ENCODE results near the gene ZC3H11A. TPM values are rescaled to one million over a fixed set of nuclear protein-coding genes. Genes with fewer than 3 reads are reported as not detected.
"Not testable (repeated sequence)": the region's sequence is repeated elsewhere in the genome, so short reads cannot be mapped to it uniquely, and the experiment has no call there.

The ZC3H11A gene
- total RNA-seq, 4 donors from 2014 or later, result 99.8 to 153 (median 110) TPM

- H3K36me3 ChIP-seq, result peaks cover 83% of the 10 kb centered on the region
- no peak overlapping the region for H3K27ac ChIP-seq
- H3K27me3 ChIP-seq, result no peaks in the 10 kb centered on the region
- 90% methylated on average over 5 of the region's 5 CpGs for WGBS
- no peaks in the 10 kb centered on the region for H3K4me1 ChIP-seq
- TF ChIP-seq POLR2A (IDR thresholded peaks at IDR 0.05), result no peak
- TF ChIP-seq CTCF (IDR thresholded peaks at IDR 0.05), result no peak
- TF ChIP-seq EP300 (IDR thresholded peaks at IDR 0.05), result no peak
- no peak for TF ChIP-seq POLR2AphosphoS5 (IDR thresholded peaks at IDR 0.05)
- no peak for DNase-seq (ENCODE audit: low spot score in 2 of 2)
- no peaks in the 10 kb centered on the region for H3K9me3 ChIP-seq
- no peak overlapping the region for H3K4me3 ChIP-seq
Measured at GRCh38 chr1:203828002-203828401, 32.6 kb downstream of the ZC3H11A start.

- no peak overlapping the region for H3K27ac ChIP-seq
- H3K4me3 ChIP-seq, result no peak overlapping the region
- no peaks in the 10 kb centered on the region for H3K4me1 ChIP-seq
- no peaks in the 10 kb centered on the region for H3K9me3 ChIP-seq
- peaks cover 83% of the 10 kb centered on the region for H3K36me3 ChIP-seq
- no peak for DNase-seq (ENCODE audit: low spot score in 2 of 2)
- TF ChIP-seq POLR2AphosphoS5 (IDR thresholded peaks at IDR 0.05), result no peak
- no peak for TF ChIP-seq POLR2A (IDR thresholded peaks at IDR 0.05)
- no peak for TF ChIP-seq CTCF (IDR thresholded peaks at IDR 0.05)
- TF ChIP-seq EP300 (IDR thresholded peaks at IDR 0.05), result no peak
- WGBS, result 52% methylated on average over 1 of the region's 1 CpG
- no peaks in the 10 kb centered on the region for H3K27me3 ChIP-seq
Measured at GRCh38 chr1:203828503-203828902, 33.1 kb downstream of the ZC3H11A start.

- DNase-seq (ENCODE audit: low spot score in 2 of 2); H3K27me3 ChIP-seq; H3K4me3 ChIP-seq; H3K9me3 ChIP-seq; H3K27ac ChIP-seq; H3K4me1 ChIP-seq: not testable (repeated sequence)
- peaks cover 87% of the 10 kb centered on the region for H3K36me3 ChIP-seq
- 77% methylated on average over 5 of the region's 5 CpGs for WGBS
Measured at GRCh38 chr1:203829247-203829646, 33.8 kb downstream of the ZC3H11A start.

GRCh38 chr1:203835476-203835875 lies 40.1 kb downstream of the ZC3H11A start:
- peaks cover 99% of the 10 kb centered on the region for H3K36me3 ChIP-seq
- no peak for TF ChIP-seq EP300 (IDR thresholded peaks at IDR 0.05)
- no peak for TF ChIP-seq POLR2AphosphoS5 (IDR thresholded peaks at IDR 0.05)
- no peak for TF ChIP-seq CTCF (IDR thresholded peaks at IDR 0.05)
- no peak for TF ChIP-seq POLR2A (IDR thresholded peaks at IDR 0.05)
- 98% methylated on average over 3 of the region's 3 CpGs for WGBS

GRCh38 chr1:203839081-203839480 lies 43.7 kb downstream of the ZC3H11A start:
- no peaks in the 10 kb centered on the region for H3K4me1 ChIP-seq
- no peak for TF ChIP-seq POLR2AphosphoS5 (IDR thresholded peaks at IDR 0.05)
- no peak for TF ChIP-seq CTCF (IDR thresholded peaks at IDR 0.05)
- no peak for TF ChIP-seq EP300 (IDR thresholded peaks at IDR 0.05)
- TF ChIP-seq POLR2A (IDR thresholded peaks at IDR 0.05), result no peak
- no peak for DNase-seq (ENCODE audit: low spot score in 2 of 2)
- no peak overlapping the region for H3K4me3 ChIP-seq
- H3K36me3 ChIP-seq, result peaks cover 91% of the 10 kb centered on the region
- WGBS, result 44% methylated on average over 5 of the region's 5 CpGs
- H3K9me3 ChIP-seq, result no peaks in the 10 kb centered on the region
- no peak overlapping the region for H3K27ac ChIP-seq
- no peaks in the 10 kb centered on the region for H3K27me3 ChIP-seq

More at GRCh38 chr1:203835476-203835875, 40.1 kb downstream of the ZC3H11A start:
- Histone ChIP-seq H3K27me3 (no peaks in the 10 kb centered on the region), H3K27ac (no peak overlapping the region), H3K4me1 (no peaks in the 10 kb centered on the region), H3K4me3 (no peak overlapping the region), H3K9me3 (no peaks in the 10 kb centered on the region)
- DNase-seq (ENCODE audit: low spot score in 2 of 2), result no peak

- H3K4me3 ChIP-seq, result no peak overlapping the region
- no peak overlapping the region for H3K27ac ChIP-seq
- WGBS, result 98% methylated on average over 4 of the region's 4 CpGs
- H3K9me3 ChIP-seq, result no peaks in the 10 kb centered on the region
- no peaks in the 10 kb centered on the region for H3K4me1 ChIP-seq
- DNase-seq (ENCODE audit: low spot score in 2 of 2), result no peak
- no peaks in the 10 kb centered on the region for H3K27me3 ChIP-seq
- H3K36me3 ChIP-seq, result peaks cover 87% of the 10 kb centered on the region
- TF ChIP-seq POLR2A (IDR thresholded peaks at IDR 0.05), result no peak
- TF ChIP-seq EP300 (IDR thresholded peaks at IDR 0.05), result no peak
- TF ChIP-seq POLR2AphosphoS5 (IDR thresholded peaks at IDR 0.05), result no peak
- TF ChIP-seq CTCF (IDR thresholded peaks at IDR 0.05), result no peak
Measured at GRCh38 chr1:203840208-203840808, 44.9 kb downstream of the ZC3H11A start.
